Vagina (tissue), 2 donors: Measurements from ENCODE around the gene SPATS2.

ENCODE experiments used
- CTCF ChIP-seq, 3 experiments: fragments of 450-650 bp in 2 of 3; fragments of 200-600 bp in 1 of 3; sonication (generic) in 1 of 3; IDR thresholded peaks; one replicate each; pipeline ENCODE4 v1.5.1; 2017 to 2019; ENCODE audit warnings: antibody characterized with exemption in 3 of 3, mild to moderate bottlenecking in 2 of 3, moderate library complexity in 2 of 3
- POLR2A ChIP-seq, 2 donors: fragments of 450-650 bp; IDR thresholded peaks; one replicate each; pipeline ENCODE4 v1.6.1; 2017; ENCODE audit warnings: antibody characterized with exemption in 2 of 2, mild to moderate bottlenecking in 2 of 2, moderate library complexity in 2 of 2
- POLR2AphosphoS5 ChIP-seq, 2 donors: sonication (generic); formaldehyde crosslinking; IDR thresholded peaks; one replicate each; pipeline ENCODE4 v1.9.0; 2017; ENCODE audit warnings: antibody characterized with exemption in 2 of 2, mild to moderate bottlenecking in 2 of 2, low read depth in 1 of 2; ENCODE audit not compliant: insufficient read depth in 1 of 2

GRCh38 chr12:49527361-49528130 lies 160.3 kb downstream of the SPATS2 start:
- TF ChIP-seq CTCF (IDR thresholded peaks at IDR 0.05) (no peak), POLR2A (IDR thresholded peaks at IDR 0.05) (no peak), POLR2AphosphoS5 (IDR thresholded peaks at IDR 0.05; ENCODE audit: insufficient read depth in 1 of 2, low read depth in 1 of 2) (no peak)
